ENCODE results near the gene FHIT.

FHIT gene

DNA sequence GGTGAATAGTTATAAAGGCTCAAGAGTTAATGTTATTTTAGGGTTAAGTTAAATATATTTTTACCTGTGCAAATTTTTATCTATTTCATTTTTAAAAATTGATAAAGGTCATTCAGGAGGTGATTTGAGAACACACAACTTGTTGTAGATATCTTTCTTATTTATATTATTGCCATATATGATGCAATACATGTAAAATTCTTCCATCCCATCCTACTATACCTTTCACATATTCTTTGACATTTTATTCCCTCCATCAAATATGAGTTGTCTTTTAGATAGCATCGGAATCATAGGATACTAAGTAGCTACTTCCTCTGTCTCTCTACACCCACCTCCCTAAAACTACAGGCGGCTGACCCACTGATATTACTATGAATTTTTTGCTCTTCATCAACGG lies 734.1 kb downstream of the FHIT start:
- H3K4me3 ChIP-seq (ENCODE audit: low read depth, low read length) = no peak overlapping the region
- no peak for DNase-seq (ENCODE audit: low read depth)
- in situ Hi-C loops (cut with HindIII; ENCODE audit: low sequenced_read_pairs) = no loop called here
- TF ChIP-seq, protein P1, sequence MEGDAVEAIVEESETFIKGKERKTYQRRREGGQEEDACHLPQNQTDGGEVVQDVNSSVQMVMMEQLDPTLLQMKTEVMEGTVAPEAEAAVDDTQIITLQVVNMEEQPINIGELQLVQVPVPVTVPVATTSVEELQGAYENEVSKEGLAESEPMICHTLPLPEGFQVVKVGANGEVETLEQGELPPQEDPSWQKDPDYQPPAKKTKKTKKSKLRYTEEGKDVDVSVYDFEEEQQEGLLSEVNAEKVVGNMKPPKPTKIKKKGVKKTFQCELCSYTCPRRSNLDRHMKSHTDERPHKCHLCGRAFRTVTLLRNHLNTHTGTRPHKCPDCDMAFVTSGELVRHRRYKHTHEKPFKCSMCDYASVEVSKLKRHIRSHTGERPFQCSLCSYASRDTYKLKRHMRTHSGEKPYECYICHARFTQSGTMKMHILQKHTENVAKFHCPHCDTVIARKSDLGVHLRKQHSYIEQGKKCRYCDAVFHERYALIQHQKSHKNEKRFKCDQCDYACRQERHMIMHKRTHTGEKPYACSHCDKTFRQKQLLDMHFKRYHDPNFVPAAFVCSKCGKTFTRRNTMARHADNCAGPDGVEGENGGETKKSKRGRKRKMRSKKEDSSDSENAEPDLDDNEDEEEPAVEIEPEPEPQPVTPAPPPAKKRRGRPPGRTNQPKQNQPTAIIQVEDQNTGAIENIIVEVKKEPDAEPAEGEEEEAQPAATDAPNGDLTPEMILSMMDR (IDR thresholded peaks at IDR 0.05; ENCODE audit: low read depth, low read length, missing control alignments) = no peak

DNA sequence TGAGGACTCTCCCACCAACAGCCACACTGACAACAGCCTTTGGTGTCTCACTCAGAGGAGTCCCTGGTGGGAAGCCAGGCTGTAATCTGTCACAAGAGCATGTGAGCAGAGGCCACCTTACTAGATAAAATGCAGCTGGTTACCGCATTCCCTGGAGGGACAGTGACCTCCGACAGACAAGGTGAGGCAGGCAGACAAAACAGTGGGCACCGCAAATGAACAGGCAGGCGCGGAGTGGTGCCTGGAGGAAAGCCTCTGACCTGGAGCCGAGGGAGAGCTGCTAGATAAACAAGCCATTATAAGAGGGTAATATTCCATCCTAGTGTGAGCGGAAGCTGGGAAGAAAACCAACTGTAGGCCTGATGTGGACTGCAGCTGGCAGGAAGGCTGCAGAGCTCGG lies 736.4 kb downstream of the FHIT start:
- in situ Hi-C loops (cut with HindIII; ENCODE audit: low sequenced_read_pairs) = no loop called here

DNA sequence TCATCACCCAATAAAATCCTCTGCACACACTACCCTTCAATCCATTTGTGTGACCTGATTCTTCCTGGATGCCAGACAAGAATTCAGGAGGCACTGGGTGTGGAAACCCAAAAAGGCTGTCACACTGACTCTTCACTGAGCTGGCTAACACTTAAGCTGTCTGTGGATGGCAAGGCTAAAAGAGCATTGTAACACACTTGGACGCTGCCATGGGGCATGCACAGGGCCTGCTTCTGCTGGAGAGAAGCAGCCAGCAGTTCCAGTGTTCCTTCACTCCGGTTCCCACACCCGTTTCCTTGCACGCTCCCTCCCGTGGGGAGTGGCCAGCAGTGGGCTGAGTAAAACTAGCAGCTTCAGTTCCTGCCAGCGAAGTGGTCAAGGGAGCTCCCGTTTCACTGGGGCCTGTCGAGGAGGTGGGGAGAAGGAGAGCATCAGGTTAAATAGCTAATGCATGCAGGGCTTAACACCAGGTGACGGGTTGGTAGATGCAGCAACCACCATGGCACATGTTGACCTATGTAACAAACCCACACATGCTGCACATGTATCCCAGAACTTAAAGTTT lies 737.1 kb downstream of the FHIT start:
- TF ChIP-seq, protein P1 (IDR thresholded peaks at IDR 0.05; ENCODE audit: low read depth, low read length, missing control alignments) = no peak
- no peak overlapping the region for H3K4me3 ChIP-seq (ENCODE audit: low read depth, low read length)
- DNase-seq (ENCODE audit: low read depth) = no peak
- in situ Hi-C loops (cut with HindIII; ENCODE audit: low sequenced_read_pairs) = no loop called here

More for the DNA sequence above, 736.4 kb downstream of the FHIT start:
- TF ChIP-seq, protein P1 (IDR thresholded peaks at IDR 0.05; ENCODE audit: low read depth, low read length, missing control alignments) = no peak
- DNase-seq (ENCODE audit: low read depth) = no peak
- H3K4me3 ChIP-seq (ENCODE audit: low read depth, low read length) = no peak overlapping the region

DNA sequence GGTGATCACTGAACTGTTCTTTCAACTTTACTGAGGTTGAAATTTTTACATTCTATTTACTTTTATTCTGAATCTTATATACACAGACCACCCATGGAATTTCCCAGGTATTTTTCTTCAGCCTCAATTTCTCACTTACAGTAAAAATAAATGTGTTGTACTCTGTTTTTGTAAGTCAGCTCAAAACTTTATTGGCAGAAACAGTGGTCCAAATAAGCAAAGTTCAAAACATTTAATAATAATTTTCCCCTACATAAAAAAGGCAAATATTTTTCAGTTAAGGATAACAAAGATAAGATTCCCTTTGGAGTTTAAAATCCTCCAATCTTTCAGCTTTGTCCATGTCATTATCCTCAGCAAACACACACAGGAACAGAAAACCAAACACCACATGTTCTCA lies 738.0 kb downstream of the FHIT start:
- TF ChIP-seq, protein P1 (IDR thresholded peaks at IDR 0.05; ENCODE audit: low read depth, low read length, missing control alignments) = no peak
- DNase-seq (ENCODE audit: low read depth) = no peak
- no peak overlapping the region for H3K4me3 ChIP-seq (ENCODE audit: low read depth, low read length)
- in situ Hi-C loops (cut with HindIII; ENCODE audit: low sequenced_read_pairs) = no loop called here

DNA sequence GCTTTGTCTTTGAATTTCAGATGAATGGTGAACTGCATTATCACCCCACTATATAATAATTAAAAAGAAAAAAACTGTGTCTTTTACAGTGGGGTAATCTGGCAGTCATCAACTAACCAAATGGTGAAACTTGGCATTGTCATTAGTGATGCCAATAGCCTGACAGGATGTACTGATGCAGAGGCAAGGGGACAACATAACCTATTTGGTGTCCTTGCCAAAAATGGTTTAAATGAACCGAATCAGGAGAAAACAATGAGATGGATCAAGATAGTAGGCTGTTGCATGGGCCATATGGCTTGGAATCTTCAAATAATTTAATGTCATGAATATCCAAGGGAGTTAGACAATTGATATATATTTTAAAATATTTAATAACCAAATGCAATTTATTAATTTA lies 738.7 kb downstream of the FHIT start:
- TF ChIP-seq, protein P1 (IDR thresholded peaks at IDR 0.05; ENCODE audit: low read depth, low read length, missing control alignments) = no peak
- DNase-seq (ENCODE audit: low read depth) = no peak
- H3K4me3 ChIP-seq (ENCODE audit: low read depth, low read length) = no peak overlapping the region
- in situ Hi-C loops (cut with HindIII; ENCODE audit: low sequenced_read_pairs) = no loop called here

DNA sequence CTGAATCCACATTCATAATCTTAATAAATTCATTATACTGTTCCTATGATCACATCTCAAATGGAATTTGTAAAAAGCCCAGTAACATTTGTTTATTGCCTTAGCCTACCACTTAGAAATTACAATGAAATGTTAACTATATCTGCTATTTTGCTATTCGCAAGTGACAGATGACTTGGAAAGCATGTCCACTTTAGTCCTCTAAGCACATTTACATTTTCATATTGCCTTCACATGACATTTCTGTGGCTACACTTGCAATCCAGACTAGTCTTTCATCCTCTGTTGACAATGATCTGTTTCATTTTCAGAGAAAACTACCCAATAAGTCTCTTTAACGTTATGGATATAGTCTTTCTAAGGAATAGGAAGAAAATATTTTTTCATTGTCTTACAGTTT lies 741.8 kb downstream of the FHIT start:
- H3K4me3 ChIP-seq (ENCODE audit: low read depth, low read length) = no peak overlapping the region
- in situ Hi-C loops (cut with HindIII; ENCODE audit: low sequenced_read_pairs) = no loop called here
- DNase-seq (ENCODE audit: low read depth) = no peak
- TF ChIP-seq, protein P1 (IDR thresholded peaks at IDR 0.05; ENCODE audit: low read depth, low read length, missing control alignments) = no peak

Measured in astrocyte of the cerebellum (primary cell).